GM18909 (cell line): ENCODE results near the gene ANKRD12.

Experiments used
- ATAC-seq: cut with Tn5 transposase; IDR thresholded peaks from one replicate; pipeline ENCODE4 v1.9.1; 2021; ENCODE audit warnings: mild to moderate bottlenecking; ENCODE audit not compliant: unreplicated experiment, poor library complexity

The ANKRD12 gene

DNA sequence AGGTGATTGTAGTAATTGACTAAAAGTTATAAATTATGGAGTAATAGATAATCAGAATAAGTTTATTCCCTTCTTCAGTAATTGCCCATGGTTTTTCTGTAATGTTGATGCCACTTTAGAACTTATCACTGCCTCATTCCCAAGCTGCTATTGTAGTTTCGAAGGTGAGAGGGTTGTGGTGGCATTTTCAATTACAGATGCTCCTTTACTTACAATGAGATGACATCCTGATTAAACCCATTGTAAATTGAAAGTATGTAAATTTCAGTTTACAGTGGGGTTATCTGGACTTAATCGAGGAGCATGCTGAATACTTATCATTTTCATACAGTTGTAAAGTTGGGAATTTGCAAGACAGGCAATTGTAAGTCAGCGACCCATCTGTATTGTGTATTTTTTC, 31.2 kb upstream of the ANKRD12 start:
- no peak for ATAC-seq

DNA sequence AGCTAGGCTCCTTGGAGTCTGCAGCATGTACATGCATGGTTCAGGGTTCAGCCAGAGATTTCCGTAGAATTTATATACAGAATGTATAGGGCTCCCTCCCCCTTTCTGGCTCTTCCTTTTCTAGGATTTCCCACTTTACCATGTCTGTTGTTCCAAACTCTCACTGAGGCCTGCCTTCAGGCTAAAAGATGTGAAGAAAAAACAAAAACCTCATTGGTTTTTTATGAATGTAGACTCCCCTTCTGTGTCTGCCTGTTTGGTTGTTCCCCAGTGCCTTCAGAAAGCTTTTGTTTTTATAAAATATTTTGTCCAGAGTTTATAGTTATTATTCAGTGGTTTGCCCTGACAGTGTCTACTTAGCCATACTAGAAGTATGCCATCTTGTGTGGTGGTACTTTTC, 30.5 kb upstream of the ANKRD12 start:
- no peak for ATAC-seq

DNA sequence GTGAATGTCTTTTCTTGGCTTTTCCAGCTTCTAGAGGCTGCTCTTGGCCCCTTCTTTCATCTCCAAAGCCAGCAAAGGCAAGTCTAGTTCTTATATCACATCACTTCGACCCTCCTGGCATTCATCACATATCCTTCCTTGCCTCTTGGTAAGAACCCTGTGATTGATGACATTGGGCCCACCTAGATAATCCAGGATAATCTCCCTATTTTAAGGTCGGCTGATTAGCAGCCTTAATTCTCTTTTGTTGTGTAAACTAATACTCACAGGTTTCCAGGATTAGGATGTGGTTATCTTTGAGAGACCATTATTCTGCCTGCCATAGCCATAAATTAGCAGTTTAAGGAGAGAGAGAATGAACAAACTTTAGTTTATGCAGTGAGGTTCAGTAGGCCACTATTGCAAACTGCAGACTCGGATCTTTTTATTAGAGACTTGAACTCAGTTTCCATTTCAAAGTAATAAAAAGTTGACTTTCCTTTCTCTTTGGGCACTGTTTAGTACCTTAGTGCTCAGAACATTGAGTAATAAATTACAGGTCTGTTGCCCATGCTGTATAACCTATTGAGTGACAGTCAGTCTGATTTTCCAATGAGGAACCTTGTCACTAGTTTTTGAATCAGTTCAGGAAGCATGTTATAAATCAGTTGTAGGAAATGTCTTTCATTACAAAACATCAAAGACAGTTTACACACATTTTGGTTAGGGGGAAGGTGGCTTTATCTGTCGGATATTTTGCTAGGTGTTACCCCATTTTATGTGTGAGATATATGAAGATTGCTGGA, 29.6 kb upstream of the ANKRD12 start:
- no peak for ATAC-seq

DNA sequence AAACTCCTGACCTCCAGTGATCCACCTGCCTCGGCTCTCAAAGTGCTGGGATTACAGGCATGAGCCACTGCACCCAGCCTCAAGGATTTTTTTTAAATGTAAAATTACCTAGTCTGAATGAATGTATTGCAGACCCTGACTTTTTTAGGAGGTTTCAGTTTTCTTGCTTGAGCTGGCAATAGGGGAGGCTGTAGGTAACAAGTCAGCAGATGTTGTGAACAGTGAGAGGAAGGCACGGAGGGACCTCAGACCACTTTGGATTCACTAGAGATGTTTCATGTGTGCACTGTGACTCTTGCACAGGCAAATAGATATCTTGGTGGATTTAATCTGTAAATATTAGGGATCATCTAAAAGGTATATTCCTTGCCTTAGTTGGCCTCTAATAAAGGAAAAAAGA, 27.7 kb upstream of the ANKRD12 start:
- ATAC-seq, result no peak

DNA sequence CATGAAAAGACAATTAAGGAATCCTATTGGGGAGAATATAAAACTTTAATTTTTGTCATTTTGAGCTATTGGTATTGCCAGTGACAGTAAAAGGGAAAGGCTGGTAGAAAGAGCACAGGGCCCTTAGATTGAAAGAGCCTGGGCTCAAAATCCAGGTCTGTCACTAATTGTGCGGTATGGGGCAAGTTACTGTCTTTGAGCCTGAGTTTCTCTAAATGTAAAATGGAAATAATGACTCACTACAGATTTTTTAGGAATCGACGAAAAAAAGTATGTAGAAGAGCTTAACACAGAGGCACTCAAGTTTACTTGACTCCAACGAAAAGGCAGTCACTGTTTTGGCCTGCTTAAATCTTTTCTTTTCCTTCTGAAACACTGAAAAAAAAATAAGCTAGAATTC, 27.1 kb upstream of the ANKRD12 start:
- no peak for ATAC-seq

DNA sequence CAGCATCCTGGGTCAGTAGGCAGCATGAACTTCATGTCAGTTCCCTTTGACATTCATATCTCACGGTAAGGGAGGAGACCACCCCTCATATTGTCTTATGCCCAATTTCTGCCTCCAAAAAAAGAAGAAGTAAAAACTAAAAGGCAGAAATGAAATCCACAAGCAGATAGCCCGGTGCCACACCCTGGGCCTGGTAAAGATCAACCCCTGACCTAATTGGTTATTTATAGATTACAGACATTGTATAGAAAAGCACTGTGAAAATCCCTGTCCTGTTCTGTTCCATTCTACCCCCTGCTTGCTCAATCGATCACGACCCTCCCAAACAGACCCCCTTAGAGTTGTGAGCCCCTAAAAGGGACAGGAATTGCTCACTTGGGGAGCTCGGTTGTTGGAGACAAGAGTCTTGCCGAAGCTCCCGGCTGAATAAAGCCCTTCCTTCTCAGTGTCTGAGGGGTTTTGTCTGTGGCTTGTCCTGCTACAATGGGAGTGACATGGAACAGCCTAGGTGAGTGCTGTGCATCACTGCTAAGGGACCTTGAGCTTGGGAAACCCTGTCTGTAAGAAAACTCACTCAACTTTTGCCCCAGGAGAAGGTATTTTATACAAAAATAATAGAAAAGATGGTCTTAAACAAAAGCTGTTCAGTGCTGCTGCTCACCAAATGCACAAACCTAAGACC, 23.0 kb upstream of the ANKRD12 start:
- ATAC-seq, result no peak

DNA sequence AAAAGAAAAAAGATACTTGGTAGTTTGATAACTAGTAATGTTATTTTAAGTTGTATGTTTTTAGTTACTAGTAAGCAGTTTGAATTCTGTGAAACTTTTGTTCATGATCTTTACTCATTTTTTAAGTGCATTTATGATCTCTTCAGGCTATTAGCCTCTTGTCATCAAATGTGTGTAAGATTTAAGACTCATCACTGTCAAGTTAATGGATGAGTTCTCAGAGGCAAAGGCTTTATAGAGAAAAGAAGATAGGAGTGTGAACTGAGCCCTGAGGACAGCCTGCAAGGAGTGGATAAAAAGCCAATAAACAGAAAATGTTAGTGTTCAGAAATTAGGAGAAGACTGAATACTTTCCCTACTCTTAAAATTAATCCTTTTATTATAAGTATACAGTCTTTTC, 20.6 kb upstream of the ANKRD12 start:
- ATAC-seq, result no peak

DNA sequence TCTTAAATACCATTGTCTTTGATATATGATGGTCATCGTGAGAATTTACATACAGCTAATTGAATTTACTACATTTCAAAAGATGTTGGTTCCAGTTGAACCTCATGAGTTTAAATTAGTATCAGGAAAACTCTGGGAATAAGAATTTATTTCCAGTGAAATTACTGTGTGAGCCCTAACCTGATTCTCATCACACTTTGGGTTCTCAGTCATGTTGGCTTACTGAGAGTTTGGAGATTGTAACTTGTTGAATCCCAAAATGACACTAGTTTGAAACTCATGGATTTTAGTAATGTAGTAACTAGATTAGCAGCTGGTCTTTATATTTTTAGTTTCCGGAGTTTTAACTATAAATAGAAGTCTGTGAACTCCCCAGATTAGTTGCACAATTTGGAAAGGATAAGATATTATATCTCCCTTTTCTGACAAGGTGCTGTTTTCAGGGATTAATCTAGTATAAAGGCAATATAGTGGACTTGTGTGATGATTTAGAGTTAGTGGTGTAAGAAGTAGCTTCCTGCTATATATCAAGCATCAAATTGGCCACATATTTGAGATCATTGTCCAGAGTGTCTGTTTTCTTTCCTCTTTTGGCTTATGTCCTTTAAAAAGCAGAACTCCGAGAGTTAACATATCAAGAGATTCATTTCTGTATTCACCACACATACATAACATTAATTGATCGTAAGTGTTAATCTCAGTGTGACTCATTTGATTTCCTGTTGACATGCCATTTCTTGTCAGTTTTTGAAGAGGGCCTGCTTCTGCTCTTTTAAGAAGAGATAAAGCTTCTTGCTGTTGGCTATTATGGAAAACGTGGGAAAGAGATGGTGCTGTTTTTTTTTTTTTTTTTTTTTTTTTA, 18.4 kb upstream of the ANKRD12 start:
- ATAC-seq, result no peak

DNA sequence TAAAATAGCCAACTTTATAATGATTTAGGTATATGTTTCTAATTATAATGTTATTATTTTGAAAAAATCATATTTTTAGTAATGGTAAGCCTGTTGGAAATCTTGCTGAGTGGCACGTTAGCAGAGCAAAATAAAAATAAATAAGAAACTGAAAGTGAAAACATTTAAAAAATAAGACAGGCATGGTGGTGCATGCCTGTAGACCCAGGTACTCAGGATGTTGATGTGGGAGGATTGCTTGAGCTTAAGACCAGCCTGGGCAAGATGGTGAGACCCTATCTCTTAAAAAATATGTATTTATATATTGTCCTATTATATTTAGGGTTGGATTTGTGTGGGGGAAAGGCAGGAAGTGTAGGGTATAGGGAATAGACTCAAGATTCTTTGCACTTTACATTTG, 15.8 kb upstream of the ANKRD12 start:
- no peak for ATAC-seq

DNA sequence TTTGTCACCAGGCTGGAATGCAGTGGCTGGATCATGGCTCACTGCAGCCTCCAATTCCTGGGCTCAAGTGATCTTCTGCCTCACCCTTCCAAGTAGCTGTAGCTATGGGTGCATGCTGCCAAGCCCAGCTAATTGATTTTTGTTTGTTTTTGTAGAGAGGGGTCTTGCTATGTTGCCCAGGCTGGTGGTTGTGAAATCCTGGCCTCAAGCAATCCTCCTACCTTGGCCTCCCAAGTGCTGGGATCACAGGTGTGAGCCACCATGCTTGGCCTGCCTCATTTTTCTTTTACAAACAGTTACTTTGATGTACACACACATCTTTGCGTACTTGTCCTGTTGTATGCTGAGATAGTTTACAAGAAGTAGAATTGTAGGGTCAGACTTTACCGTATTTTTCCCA, 13.1 kb upstream of the ANKRD12 start:
- no peak for ATAC-seq

DNA sequence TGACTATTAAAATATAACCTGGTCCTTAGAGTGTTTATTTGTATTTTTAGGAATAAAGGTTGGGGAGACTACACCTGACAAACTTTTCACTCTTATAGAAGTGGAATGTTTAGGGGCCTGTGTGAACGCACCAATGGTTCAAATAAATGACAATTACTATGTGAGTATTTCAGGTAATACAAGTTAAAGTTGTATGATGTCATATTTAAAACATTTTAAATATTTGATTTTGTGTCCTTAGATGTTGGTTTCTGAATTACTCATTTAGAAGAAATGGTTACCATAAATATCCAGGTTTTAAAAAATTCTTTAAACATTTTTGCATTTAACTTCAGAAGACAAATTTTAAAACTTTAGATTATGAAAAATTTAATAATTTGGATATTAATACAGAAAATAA, 11.8 kb upstream of the ANKRD12 start:
- ATAC-seq, result no peak

DNA sequence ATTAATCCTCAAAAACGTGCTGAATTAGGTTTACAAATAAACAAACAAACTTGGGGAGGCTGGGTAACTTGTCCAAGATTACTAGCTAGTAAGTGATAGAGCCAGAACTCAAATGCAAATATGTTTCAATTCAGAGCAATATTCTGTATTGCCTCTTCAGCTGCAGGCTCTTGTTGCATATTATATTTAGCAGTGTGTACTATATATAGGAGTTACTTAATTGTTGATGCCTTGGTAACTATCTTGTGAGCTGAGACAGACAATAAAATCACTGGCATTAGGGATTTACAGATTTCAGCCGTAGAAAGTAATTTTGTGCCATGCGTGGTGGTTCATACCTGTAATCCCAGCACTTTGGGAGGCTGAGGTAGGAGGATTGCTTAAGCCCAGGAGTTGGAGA, 10.2 kb upstream of the ANKRD12 start:
- no peak for ATAC-seq

DNA sequence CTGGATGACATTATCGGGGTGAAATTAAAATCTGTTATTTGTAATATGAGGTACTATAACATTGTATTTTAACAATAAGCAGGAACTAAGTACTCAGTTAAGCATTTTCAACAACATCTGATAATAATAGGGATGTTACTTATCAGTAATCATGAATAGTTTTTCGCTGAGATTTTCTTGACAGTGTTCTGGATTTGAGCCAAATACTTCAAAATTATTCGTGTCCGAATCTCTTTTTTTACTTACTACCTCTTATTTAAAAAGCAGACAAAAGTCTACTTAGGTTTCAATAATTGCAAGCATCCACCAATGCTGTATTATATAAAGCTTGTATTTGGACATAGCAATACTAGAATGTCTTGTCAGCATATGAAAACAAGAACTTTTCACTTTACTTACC, 6.4 kb upstream of the ANKRD12 start:
- ATAC-seq, result no peak

DNA sequence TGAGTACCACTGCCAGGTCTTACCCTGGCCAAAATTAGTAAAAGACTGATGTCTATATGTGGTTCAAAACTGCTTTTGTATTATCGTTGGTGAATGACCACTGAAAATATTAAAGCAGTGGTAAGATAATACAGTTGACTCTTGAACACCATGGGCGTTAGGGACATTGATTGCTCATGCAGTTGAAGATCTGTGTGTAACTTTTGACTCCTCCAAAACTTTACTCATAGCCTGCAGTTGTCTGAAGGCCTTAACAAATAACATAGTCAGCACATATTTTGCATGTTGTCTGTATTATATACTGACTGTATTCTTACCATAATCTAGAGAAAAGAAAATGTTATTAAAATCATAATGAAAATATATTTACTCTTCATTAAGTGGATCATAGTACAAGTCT, 5.8 kb upstream of the ANKRD12 start:
- ATAC-seq, result no peak

DNA sequence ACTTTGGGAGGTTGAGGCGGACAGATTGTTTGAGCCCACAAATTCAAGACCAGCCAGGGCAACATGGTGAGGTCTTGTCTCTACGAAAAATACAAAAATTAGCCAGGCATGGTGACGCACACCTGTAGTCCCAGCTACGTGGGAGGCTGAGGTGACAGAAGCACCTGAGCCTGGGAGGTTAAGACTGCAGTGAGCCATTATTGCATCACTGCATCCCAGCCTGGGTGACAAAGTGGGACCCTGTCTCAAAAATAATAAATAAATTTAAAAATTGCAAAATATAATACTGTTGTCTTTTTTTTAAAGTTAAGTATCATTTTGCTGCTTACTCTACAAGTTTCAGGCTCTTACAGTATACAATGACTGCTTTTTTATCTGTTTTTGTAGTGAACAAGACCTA, 4.0 kb upstream of the ANKRD12 start:
- no peak for ATAC-seq

DNA sequence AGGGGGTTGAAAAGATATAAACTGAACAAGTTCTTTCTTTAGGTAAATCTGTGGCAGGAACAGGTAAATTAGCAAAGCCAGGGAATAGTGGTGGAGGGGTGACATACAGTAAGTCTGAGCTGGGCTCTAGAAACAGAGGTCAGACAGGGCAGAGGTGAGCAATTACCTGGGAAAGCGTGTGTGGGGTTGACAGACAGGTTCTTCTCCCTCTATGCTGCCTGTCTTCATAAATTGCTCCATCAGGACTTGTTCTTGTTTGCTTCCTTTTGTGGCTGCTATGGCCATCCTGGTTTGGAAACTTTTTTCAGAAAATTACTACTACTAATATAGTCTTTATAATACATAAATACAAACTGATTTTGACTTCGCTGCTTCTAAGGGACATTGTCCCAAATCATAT, 3.4 kb upstream of the ANKRD12 start:
- no peak for ATAC-seq

DNA sequence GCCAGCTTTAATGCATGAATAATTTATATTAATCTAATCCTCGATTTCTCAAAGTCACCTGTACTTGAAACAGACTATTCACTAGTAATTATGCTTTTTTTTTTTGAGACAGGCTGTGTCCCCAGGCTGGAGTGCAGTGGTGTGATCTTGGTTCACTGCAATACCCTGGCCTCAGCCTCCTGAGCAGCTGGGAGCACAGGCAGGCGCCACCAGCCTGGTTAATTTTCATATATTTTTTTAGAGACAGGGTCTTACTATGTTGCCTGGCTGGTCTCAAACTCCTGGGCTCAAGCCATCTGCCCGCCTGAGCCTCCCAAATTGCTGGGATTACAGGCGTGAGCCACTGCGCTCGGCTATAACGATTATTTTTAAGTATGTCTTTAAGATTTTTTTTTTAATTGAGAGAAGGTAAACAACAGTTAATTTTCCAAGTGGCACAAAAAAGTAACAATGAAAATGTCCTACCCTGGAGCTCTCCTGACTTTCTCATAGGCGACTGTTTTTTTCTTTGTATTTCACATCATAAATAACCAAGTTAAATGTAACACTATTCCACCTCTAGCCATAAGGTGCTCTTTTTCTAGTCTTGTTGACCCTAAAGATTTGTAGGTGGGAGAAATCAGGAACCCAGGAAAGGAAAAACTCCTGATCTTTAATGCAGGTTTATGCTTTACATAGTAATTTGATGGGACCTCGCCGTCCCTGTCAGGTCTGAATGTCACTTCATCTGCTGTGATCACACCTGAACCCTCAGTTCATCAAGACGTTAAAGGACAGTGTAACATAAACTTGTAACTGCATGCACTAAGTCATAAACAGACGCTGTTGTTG, 1.3 kb upstream of the ANKRD12 start:
- ATAC-seq, result no peak

DNA sequence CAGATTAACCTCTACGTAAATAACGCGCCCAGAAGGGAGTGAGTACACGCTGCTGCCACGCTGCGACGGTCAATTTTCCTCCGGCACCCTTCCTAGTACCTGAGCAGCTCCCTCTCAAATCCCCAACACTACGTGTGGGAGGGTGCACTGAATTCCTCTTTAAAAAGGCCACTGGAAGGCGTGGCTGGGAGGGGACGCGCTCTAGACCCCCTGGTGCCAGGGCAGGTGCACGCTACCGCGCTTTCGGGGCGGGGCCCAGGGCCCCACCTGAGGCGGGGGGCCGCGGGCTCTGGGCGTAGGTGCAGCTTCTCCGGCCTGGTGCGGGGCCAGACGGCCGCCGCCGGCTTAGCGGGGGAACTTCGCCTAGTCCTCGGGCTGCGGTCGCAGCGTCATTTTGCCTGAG, 668 bp upstream of the ANKRD12 start:
- peak; percentile 32 for ATAC-seq

DNA sequence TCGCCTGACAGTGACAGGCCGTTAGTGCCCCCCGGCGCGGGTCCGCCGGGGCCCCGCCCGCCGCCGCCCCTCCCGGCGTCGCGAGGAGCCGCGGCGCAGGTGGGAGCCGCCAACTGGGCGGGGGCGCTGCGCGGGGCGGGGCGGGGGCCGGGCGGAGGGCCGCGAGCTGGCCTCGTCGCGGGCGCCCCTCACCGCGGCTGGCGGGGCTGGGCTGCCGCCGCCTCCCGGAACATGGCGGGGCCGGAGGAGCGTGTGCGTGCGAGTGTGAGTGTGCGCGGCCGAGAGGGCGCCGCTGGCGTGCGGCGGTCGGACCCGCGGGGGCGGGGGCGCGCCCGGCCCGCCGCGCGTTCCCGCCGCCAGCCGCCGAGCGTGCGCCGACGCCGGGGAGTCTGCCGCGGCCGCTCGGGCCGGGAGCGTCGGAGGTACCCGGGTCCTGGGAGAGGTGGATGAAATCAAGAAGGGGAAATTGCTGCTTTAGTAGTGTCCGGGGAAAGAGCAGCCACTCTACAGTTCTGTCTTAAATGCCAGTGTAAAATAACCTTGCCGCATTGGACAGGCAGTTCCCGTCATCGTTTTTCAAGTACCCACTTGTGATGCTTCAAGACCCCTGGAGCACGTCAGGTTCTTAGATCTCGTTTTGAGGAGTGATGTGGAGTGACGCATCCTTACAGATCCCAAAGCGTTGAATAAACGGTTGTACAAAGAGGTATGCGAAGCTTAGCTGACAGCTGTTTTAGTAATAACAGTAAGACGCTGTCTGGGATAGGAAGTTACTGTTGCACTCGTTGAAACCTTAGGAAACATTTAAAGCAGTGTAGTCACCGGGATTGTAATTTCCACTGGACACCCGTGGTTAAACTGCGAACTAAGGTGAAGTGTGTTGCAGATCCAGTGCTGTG, 836 bp downstream of the ANKRD12 start:
- ATAC-seq, result peak; percentile 43
